Thyroid gland (tissue), 4 donors: Measurements from ENCODE around the gene JUNB. TPM values are rescaled to one million over a fixed set of nuclear protein-coding genes. Genes with fewer than 3 reads are reported as not detected.

Source experiments
- DNase-seq, 2 donors: peaks; one replicate each; pipeline ENCODE4 v3.0.0-alpha.2; 2019
- H3K27ac ChIP-seq, 3 donors: fragments of 200-600 bp; sonication (generic); 1 replicate in 2 of 3; 2 replicates in 1 of 3; pipeline ENCODE4 v1.5.1; 2016 to 2019; ENCODE audit warnings: mild to moderate bottlenecking in 1 of 3, moderate library complexity in 1 of 3
- H3K27me3 ChIP-seq: fragments of 200-600 bp; sonication (generic); one replicate; pipeline ENCODE4 v1.5.1; 2019
- H3K36me3 ChIP-seq, 2 donors: fragments of 200-600 bp; sonication (generic); one replicate each; pipeline ENCODE4 v1.5.1; 2016 to 2019
- H3K4me1 ChIP-seq, 2 donors: fragments of 200-600 bp; sonication (generic); one replicate each; pipeline ENCODE4 v1.5.1; 2017 to 2019
- H3K4me3 ChIP-seq, 3 donors: fragments of 200-600 bp; sonication (generic); replicated peaks in 1 of 3; 1 replicate in 2 of 3; 2 replicates in 1 of 3; pipeline ENCODE4 v1.5.1; 2016; ENCODE audit warnings: mild to moderate bottlenecking in 1 of 3
- H3K9me3 ChIP-seq: fragments of 200-600 bp; sonication (generic); one replicate; pipeline ENCODE4 v1.5.1; 2017
- CTCF ChIP-seq, 6 experiments: fragments of 200-600 bp in 3 of 6; fragments of 450-650 bp in 3 of 6; sonication (generic) in 3 of 6; IDR thresholded peaks; one replicate each; pipeline ENCODE4 v1.5.1; 2016 to 2019; ENCODE audit warnings: antibody characterized with exemption in 6 of 6, mild to moderate bottlenecking in 2 of 6, inconsistent platforms in 1 of 6, moderate library complexity in 1 of 6
- POLR2A ChIP-seq, 2 donors: fragments of 450-650 bp; IDR thresholded peaks; one replicate each; pipeline ENCODE4 v1.6.1; 2017; ENCODE audit warnings: antibody characterized with exemption in 2 of 2, mild to moderate bottlenecking in 2 of 2, moderate library complexity in 1 of 2
- WGBS, 2 donors: methylation state at CpG; one replicate each; pipeline ENCODE4 v1.1.5; 2017; 5-methylcytosine and 5-hydroxymethylcytosine counted together
- intact Hi-C: fragments of 100-400 bp; cut with DNase I; formaldehyde crosslinking; loops from one replicate; pipeline ENCODE4 v1.15.1; 2023
- total RNA-seq, 4 donors: library from RNA; depleted of rRNA; stranded (reverse); fragments of >200 nt; gene quantifications; one replicate each; pipeline ENCODE4 v1.2.3, GENCODE V29; 2016

JUNB gene
- total RNA-seq, 4 donors from 2014 or later: 111 to 393 (median 220) TPM

DNA sequence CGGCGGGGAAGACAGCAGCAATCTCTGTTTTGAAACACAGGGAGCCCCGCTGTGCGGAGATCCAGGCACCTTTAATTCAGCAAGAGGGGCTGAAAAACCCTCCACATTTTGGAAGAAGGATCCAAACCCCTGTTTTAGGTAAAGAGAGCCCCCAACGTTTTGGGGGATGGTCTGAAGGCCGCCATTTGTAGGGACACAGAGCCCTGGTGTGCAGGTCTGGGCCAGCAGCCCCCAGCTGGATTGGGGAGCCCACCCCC is 12.5 kb upstream of the JUNB start:
- 51 to 60% methylated on average over 6 of the region's 6 CpGs for WGBS, 2 donors
- intact Hi-C loops: no loop called here
- Histone ChIP-seq H3K27ac (peak overlapping the region; percentile 92 to 98 (median 98)), H3K4me3 (peak overlapping the region in 1 of 3 donors; percentile 69), H3K4me1 (peaks cover 34 to 47% of the 10 kb centered on the region in 2 donors), H3K27me3 (no peaks in the 10 kb centered on the region), H3K9me3 (no peaks in the 10 kb centered on the region), H3K36me3 (no peaks in the 10 kb centered on the region)
- TF ChIP-seq POLR2A (IDR thresholded peaks at IDR 0.05): no peak
- TF ChIP-seq CTCF (IDR thresholded peaks at IDR 0.05): no peak
- DNase-seq: no peak

DNA sequence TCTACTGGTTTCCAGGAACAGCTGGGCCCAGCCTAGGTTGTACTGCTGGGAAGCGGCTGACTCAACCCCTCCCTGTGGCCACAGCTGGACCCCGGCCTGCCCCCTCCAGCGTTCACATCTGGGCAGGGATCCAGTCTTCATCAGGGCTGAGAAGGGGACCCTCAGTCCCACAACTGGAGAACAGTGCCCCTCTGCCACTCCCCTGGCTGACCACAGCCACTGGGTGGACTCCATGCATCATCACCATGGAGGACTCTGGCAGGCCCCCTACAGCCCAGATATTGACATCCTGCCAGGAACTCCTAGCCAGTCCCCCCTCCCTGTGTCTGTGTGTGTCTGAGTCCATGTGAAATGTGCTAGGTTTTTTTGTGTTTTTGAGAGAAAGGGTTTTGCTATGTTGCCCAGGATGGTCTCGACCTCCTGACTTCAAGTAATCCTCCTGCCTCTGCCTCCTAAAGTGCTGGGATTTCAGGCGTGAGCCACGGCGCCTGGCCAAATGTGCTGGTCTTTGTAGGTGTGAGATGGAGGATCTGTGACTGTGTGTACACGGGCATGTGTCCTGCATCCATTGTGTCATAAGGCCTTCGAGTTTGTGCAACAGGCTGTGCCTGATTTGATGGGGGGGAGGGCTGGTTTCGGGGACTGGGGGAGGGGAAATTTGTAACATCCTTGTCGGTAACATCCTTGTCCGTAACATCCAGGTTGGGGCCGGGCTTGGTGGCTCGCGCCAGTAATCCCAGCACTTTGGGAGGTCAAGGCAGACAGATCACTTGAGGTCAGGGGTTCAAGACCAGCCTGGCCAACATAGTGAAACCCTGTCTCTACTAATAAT is 11.9 kb upstream of the JUNB start:
- H3K27ac ChIP-seq: peak overlapping the region; percentile 92 to 98 (median 98)
- TF ChIP-seq POLR2A (IDR thresholded peaks at IDR 0.05) (no peak), CTCF (IDR thresholded peaks at IDR 0.05) (no peak)
- H3K4me3 ChIP-seq: peak overlapping the region in 1 of 3 donors; percentile 69
- no peaks in the 10 kb centered on the region for H3K36me3 ChIP-seq
- 63 to 72% methylated on average over 12 to 15 of the region's 15 CpGs for WGBS, 2 donors
- H3K4me1 ChIP-seq: peaks cover 39 to 50% of the 10 kb centered on the region in 2 donors
- DNase-seq: peak in 1 of 2 donors; percentile 30
- no peaks in the 10 kb centered on the region for H3K9me3 ChIP-seq
- no peaks in the 10 kb centered on the region for H3K27me3 ChIP-seq
- intact Hi-C loops: no loop called here

- Histone ChIP-seq H3K4me3 (peak overlapping the region in 1 of 3 donors; percentile 46), H3K9me3 (no peaks in the 10 kb centered on the region), H3K36me3 (no peaks in the 10 kb centered on the region), H3K4me1 (peaks cover 51 to 71% of the 10 kb centered on the region in 2 donors), H3K27ac (peak overlapping the region; percentile 96 to 99 (median 96)), H3K27me3 (no peaks in the 10 kb centered on the region)
- intact Hi-C loops: no loop called here
- WGBS, 2 donors: 3 to 8% methylated on average over 8 to 12 of the region's 12 CpGs
- peak; percentile 74 to 79 for DNase-seq
- no peak for TF ChIP-seq POLR2A (IDR thresholded peaks at IDR 0.05)
- peak in 1 of 6 experiments; percentile 1 for TF ChIP-seq CTCF (IDR thresholded peaks at IDR 0.05)
Observed at GRCh38 chr19:12782174-12782423, 9.2 kb upstream of the JUNB start.

- Histone ChIP-seq H3K4me3 (peak overlapping the region in 2 of 3 donors; percentile 10 to 46), H3K36me3 (no peaks in the 10 kb centered on the region), H3K27me3 (no peaks in the 10 kb centered on the region), H3K27ac (peak overlapping the region; percentile 96 to 99 (median 96)), H3K4me1 (peaks cover 56 to 73% of the 10 kb centered on the region in 2 donors), H3K9me3 (no peaks in the 10 kb centered on the region)
- intact Hi-C loops: no loop called here
- TF ChIP-seq POLR2A (IDR thresholded peaks at IDR 0.05): peak; percentile 49 to 61
- TF ChIP-seq CTCF (IDR thresholded peaks at IDR 0.05): peak in 2 of 6 experiments; percentile 0 to 13
- peak; percentile 84 to 85 for DNase-seq
- 0 to 4% methylated on average over 4 to 14 of the region's 88 CpGs for WGBS, 2 donors
Observed at GRCh38 chr19:12782424-12783290, 8.6 kb upstream of the JUNB start.
